Measurements from ENCODE around the gene USP47. TPM values are rescaled to one million over a fixed set of nuclear protein-coding genes. Genes with fewer than 3 reads are reported as not detected.

The USP47 gene
- total RNA-seq, 1 donor from 2014 or later = 48.1 TPM

GRCh38 chr11:11961399-11962028 lies 119.7 kb downstream of the USP47 start:
- Histone ChIP-seq H3K4me1 (peaks cover 4% of the 10 kb centered on the region), H3K27me3 (no peaks in the 10 kb centered on the region), H3K9me3 (no peaks in the 10 kb centered on the region), H3K4me3 (no peak overlapping the region), H3K36me3 (peaks cover 19% of the 10 kb centered on the region), H3K27ac (no peak overlapping the region)
- peak; percentile 61 for ATAC-seq
- no peak for DNase-seq
- intact Hi-C loops (cut with DNase I) = no loop called here
- TF ChIP-seq, protein P1, sequence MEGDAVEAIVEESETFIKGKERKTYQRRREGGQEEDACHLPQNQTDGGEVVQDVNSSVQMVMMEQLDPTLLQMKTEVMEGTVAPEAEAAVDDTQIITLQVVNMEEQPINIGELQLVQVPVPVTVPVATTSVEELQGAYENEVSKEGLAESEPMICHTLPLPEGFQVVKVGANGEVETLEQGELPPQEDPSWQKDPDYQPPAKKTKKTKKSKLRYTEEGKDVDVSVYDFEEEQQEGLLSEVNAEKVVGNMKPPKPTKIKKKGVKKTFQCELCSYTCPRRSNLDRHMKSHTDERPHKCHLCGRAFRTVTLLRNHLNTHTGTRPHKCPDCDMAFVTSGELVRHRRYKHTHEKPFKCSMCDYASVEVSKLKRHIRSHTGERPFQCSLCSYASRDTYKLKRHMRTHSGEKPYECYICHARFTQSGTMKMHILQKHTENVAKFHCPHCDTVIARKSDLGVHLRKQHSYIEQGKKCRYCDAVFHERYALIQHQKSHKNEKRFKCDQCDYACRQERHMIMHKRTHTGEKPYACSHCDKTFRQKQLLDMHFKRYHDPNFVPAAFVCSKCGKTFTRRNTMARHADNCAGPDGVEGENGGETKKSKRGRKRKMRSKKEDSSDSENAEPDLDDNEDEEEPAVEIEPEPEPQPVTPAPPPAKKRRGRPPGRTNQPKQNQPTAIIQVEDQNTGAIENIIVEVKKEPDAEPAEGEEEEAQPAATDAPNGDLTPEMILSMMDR (IDR thresholded peaks at IDR 0.05) = no peak

GRCh38 chr11:11963067-11963466 lies 121.3 kb downstream of the USP47 start:
- peaks cover 6% of the 10 kb centered on the region for H3K36me3 ChIP-seq
- no peaks in the 10 kb centered on the region for H3K27me3 ChIP-seq

GRCh38 chr11:11963842-11964773 lies 122.3 kb downstream of the USP47 start:
- ATAC-seq (no peak), DNase-seq (no peak)
- Histone ChIP-seq H3K4me1 (peaks cover 4% of the 10 kb centered on the region), H3K27me3 (no peaks in the 10 kb centered on the region), H3K27ac (no peak overlapping the region), H3K9me3 (no peaks in the 10 kb centered on the region), H3K4me3 (no peak overlapping the region), H3K36me3 (no peaks in the 10 kb centered on the region)
- intact Hi-C loops (cut with DNase I) = no loop called here
- TF ChIP-seq, protein P1 (IDR thresholded peaks at IDR 0.05) = no peak

More at GRCh38 chr11:11963067-11963466, 121.3 kb downstream of the USP47 start:
- intact Hi-C loops (cut with DNase I) = no loop called here
- no peaks in the 10 kb centered on the region for H3K9me3 ChIP-seq
- H3K27ac ChIP-seq = no peak overlapping the region
- TF ChIP-seq, protein P1 (IDR thresholded peaks at IDR 0.05) = no peak
- H3K4me3 ChIP-seq = no peak overlapping the region
- DNase-seq = no peak
- ATAC-seq = no peak
- peaks cover 4% of the 10 kb centered on the region for H3K4me1 ChIP-seq

- H3K9me3 ChIP-seq = no peaks in the 10 kb centered on the region
- no peaks in the 10 kb centered on the region for H3K36me3 ChIP-seq
- H3K4me1 ChIP-seq = peaks cover 4% of the 10 kb centered on the region
- ATAC-seq (no peak), DNase-seq (no peak)
- H3K4me3 ChIP-seq = no peak overlapping the region
- intact Hi-C loops (cut with DNase I) = no loop called here
- TF ChIP-seq, protein P1 (IDR thresholded peaks at IDR 0.05) = no peak
- no peaks in the 10 kb centered on the region for H3K27me3 ChIP-seq
- no peak overlapping the region for H3K27ac ChIP-seq
These were observed 123.0 kb downstream of the USP47 start for GRCh38 chr11:11964774-11965150.

DNA sequence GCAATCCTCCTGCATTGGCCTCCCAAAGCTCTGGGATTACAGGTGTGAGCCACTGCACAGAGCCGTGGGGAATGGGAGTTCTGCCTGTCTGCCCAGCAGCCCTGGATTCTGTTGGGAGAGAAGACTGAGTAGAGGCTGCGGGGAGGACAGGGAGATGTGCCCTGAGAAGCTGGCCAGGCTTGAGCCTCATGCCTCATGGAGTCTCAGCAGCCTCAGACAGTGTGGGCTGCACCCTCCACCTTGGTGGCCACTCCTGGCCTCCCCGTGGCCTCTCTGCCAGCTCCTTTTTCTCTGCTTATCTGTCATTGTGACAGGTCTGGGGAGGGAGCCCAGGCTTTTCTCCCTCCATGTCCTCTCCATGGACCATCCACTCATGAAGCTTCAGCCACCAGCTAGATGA lies 123.4 kb downstream of the USP47 start:
- intact Hi-C loops (cut with DNase I) = no loop called here
- H3K4me1 ChIP-seq = peaks cover 4% of the 10 kb centered on the region
- no peak for DNase-seq
- no peaks in the 10 kb centered on the region for H3K9me3 ChIP-seq
- H3K27ac ChIP-seq = no peak overlapping the region
- TF ChIP-seq, protein P1 (IDR thresholded peaks at IDR 0.05) = no peak
- no peaks in the 10 kb centered on the region for H3K27me3 ChIP-seq
- H3K36me3 ChIP-seq = no peaks in the 10 kb centered on the region
- no peak for ATAC-seq
- no peak overlapping the region for H3K4me3 ChIP-seq

Data from upper lobe of right lung (tissue), 1 donor.